ENCODE results near the gene PPARD. TPM values are rescaled to one million over a fixed set of nuclear protein-coding genes. Genes with fewer than 3 reads are reported as not detected.

The PPARD gene
- total RNA-seq, 1 donor from 2014 or later: 4.9 TPM

GRCh38 chr6:35341557-35341956 lies 801 bp upstream of the PPARD start:
- Mint-ChIP-seq H3K36me3 (no peaks in the 10 kb centered on the region), H3K9me3 (peaks cover 6% of the 10 kb centered on the region), H3K4me3 (peak overlapping the region; percentile 96), H3K27me3 (ENCODE audit: insufficient read depth, low read depth) (peaks cover 7% of the 10 kb centered on the region), H3K27ac (no peak overlapping the region), H3K4me1 (peaks cover 24% of the 10 kb centered on the region)
- Histone ChIP-seq H2AFZ (replicated peaks) (no peak overlapping the region), H4K20me1 (ENCODE audit: low read depth) (peaks cover 5% of the 10 kb centered on the region), H3K79me2 (ENCODE audit: low read depth) (peaks cover 9% of the 10 kb centered on the region), H3K27ac (no peak overlapping the region), H3F3A (ENCODE audit: low read depth) (no peaks in the 10 kb centered on the region), H3K9me3 (ENCODE audit: low read depth) (no peaks in the 10 kb centered on the region), H3K9ac (no peak overlapping the region), H3K36me3 (no peaks in the 10 kb centered on the region), H3K4me3 (no peak overlapping the region), H3K27me3 (peaks cover 7% of the 10 kb centered on the region), H3K4me2 (no peak overlapping the region), H3K4me1 (peaks cover 4% of the 10 kb centered on the region)
- TF ChIP-seq CTCF (IDR thresholded peaks at IDR 0.05): no peak
- TF ChIP-seq EZH2 (IDR thresholded peaks at IDR 0.05): no peak
- DNase-seq (ENCODE audit: low spot score): no peak

- no peak for DNase-seq (ENCODE audit: low spot score)
- Mint-ChIP-seq H3K4me3 (peak overlapping the region; percentile 96), H3K36me3 (no peaks in the 10 kb centered on the region), H3K4me1 (peaks cover 27% of the 10 kb centered on the region), H3K9me3 (peaks cover 6% of the 10 kb centered on the region), H3K27me3 (ENCODE audit: insufficient read depth, low read depth) (peaks cover 5% of the 10 kb centered on the region), H3K27ac (no peak overlapping the region)
- H3K36me3 ChIP-seq: no peaks in the 10 kb centered on the region
- H3K4me2 ChIP-seq: peak overlapping the region; percentile 84
- no peak overlapping the region for H3K27ac ChIP-seq
- H3K4me3 ChIP-seq: peak overlapping the region; percentile 73
- no peaks in the 10 kb centered on the region for H3F3A ChIP-seq (ENCODE audit: low read depth)
- peaks cover 4% of the 10 kb centered on the region for H3K4me1 ChIP-seq
- H2AFZ ChIP-seq (replicated peaks): no peak overlapping the region
- H4K20me1 ChIP-seq (ENCODE audit: low read depth): peaks cover 5% of the 10 kb centered on the region
- peak overlapping the region; percentile 42 for H3K9ac ChIP-seq
- H3K27me3 ChIP-seq: peaks cover 7% of the 10 kb centered on the region
- H3K79me2 ChIP-seq (ENCODE audit: low read depth): peaks cover 9% of the 10 kb centered on the region
- no peaks in the 10 kb centered on the region for H3K9me3 ChIP-seq (ENCODE audit: low read depth)
- TF ChIP-seq EZH2phosphoT487 (IDR thresholded peaks at IDR 0.05) (no peak), CTCF (IDR thresholded peaks at IDR 0.05) (no peak), EZH2 (IDR thresholded peaks at IDR 0.05) (no peak)
Measured at GRCh38 chr6:35343092-35343834, 905 bp downstream of the PPARD start.

GRCh38 chr6:35343835-35344550 lies 1.6 kb downstream of the PPARD start:
- no peak overlapping the region for H3K27ac Mint-ChIP-seq
- H3K4me1 Mint-ChIP-seq: peaks cover 30% of the 10 kb centered on the region
- Histone ChIP-seq H4K20me1 (ENCODE audit: low read depth) (peaks cover 5% of the 10 kb centered on the region), H2AFZ (replicated peaks) (no peak overlapping the region), H3K4me2 (peak overlapping the region; percentile 84), H3F3A (ENCODE audit: low read depth) (no peaks in the 10 kb centered on the region), H3K9ac (no peak overlapping the region), H3K36me3 (no peaks in the 10 kb centered on the region), H3K27ac (no peak overlapping the region), H3K9me3 (ENCODE audit: low read depth) (no peaks in the 10 kb centered on the region), H3K27me3 (peaks cover 7% of the 10 kb centered on the region), H3K79me2 (ENCODE audit: low read depth) (peaks cover 9% of the 10 kb centered on the region), H3K4me3 (peak overlapping the region; percentile 73), H3K4me1 (peaks cover 4% of the 10 kb centered on the region)
- peaks cover 4% of the 10 kb centered on the region for H3K36me3 Mint-ChIP-seq
- H3K27me3 Mint-ChIP-seq (ENCODE audit: insufficient read depth, low read depth): peaks cover 3% of the 10 kb centered on the region
- peaks cover 6% of the 10 kb centered on the region for H3K9me3 Mint-ChIP-seq
- peak overlapping the region; percentile 96 for H3K4me3 Mint-ChIP-seq
- no peak for DNase-seq (ENCODE audit: low spot score)
- no peak for TF ChIP-seq EZH2phosphoT487 (IDR thresholded peaks at IDR 0.05)
- no peak for TF ChIP-seq CTCF (IDR thresholded peaks at IDR 0.05)
- no peak for TF ChIP-seq EZH2 (IDR thresholded peaks at IDR 0.05)
